WTC11 (cell line): ENCODE data around the gene TBKBP1. TPM values are rescaled to one million over a fixed set of nuclear protein-coding genes. Genes with fewer than 3 reads are reported as not detected.
A peak's percentile ranks its signal among the peaks of the same experiment; 100 is the strongest.

ENCODE experiments used
- ATAC-seq: fragments of 200-7000 bp; cut with Tn5 transposase; 2 replicates; pipeline ENCODE4 v1.10.0; 2021; ENCODE audit warnings: mild to moderate bottlenecking, moderate library complexity
- CTCF ChIA-PET: fragments of 300-600 bp; sonication (Branson Sonifier 250); formaldehyde crosslinking; loops from one replicate; lab custom pipeline; 2021; ENCODE audit warnings: antibody characterized with exemption; lab: Charles Lee
- POLR2A ChIA-PET: fragments of 350-600 bp; sonication (Branson Sonifier 250); formaldehyde crosslinking; loops from one replicate; lab custom pipeline; 2021; ENCODE audit warnings: antibody characterized with exemption; lab: Charles Lee
- DNase-seq: peaks from one replicate; pipeline ENCODE4 v3.0.0; 2021; ENCODE audit warnings: low spot score
- H3K27ac Mint-ChIP-seq: 2 replicates; pipeline ENCODE4 v1.8.0; 2021; ENCODE audit warnings: mixed read lengths
- H3K27me3 Mint-ChIP-seq: 2 replicates; pipeline ENCODE4 v1.8.0; 2021; ENCODE audit warnings: low read depth, mild to moderate bottlenecking, moderate library complexity, mixed read lengths
- H3K36me3 Mint-ChIP-seq: 2 replicates; pipeline ENCODE4 v1.8.0; 2021; ENCODE audit warnings: mixed read lengths
- H3K4me1 Mint-ChIP-seq: 2 replicates; pipeline ENCODE4 v1.8.0; 2022; ENCODE audit warnings: mixed read lengths
- H3K4me3 Mint-ChIP-seq: 2 replicates; pipeline ENCODE4 v1.8.0; 2021; ENCODE audit warnings: mild to moderate bottlenecking, moderate library complexity, mixed read lengths
- H3K9me3 Mint-ChIP-seq: 2 replicates; pipeline ENCODE4 v1.8.0; 2021; ENCODE audit warnings: mixed read lengths
- CREM ChIP-seq: sonication (generic); formaldehyde crosslinking; IDR thresholded peaks from 2 replicates; pipeline ENCODE4 v1.8.1; 2022; ENCODE audit warnings: mild to moderate bottlenecking, missing genetic modification reagents, moderate library complexity
- E2F4 ChIP-seq: sonication (generic); formaldehyde crosslinking; IDR thresholded peaks from 2 replicates; pipeline ENCODE4 v1.8.1; 2022; ENCODE audit warnings: low read depth, mild to moderate bottlenecking, moderate library complexity, missing genetic modification reagents, borderline replicate concordance
- ELF4 ChIP-seq: sonication (generic); formaldehyde crosslinking; IDR thresholded peaks from 2 replicates; pipeline ENCODE4 v1.8.1; 2022; ENCODE audit warnings: low read depth, mild to moderate bottlenecking, moderate library complexity, missing genetic modification reagents
- FOXJ3 ChIP-seq: sonication (generic); formaldehyde crosslinking; IDR thresholded peaks from 2 replicates; pipeline ENCODE4 v1.9.0; 2021; ENCODE audit warnings: missing genetic modification reagents, mild to moderate bottlenecking, borderline replicate concordance
- IRF1 ChIP-seq: sonication (generic); formaldehyde crosslinking; IDR thresholded peaks from 2 replicates; pipeline ENCODE4 v1.8.0; 2023; ENCODE audit warnings: missing genetic modification reagents
- NR2C2 ChIP-seq: sonication (generic); formaldehyde crosslinking; IDR thresholded peaks from 2 replicates; pipeline ENCODE4 v1.8.0; 2022; ENCODE audit warnings: mild to moderate bottlenecking, missing genetic modification reagents
- NR3C1 ChIP-seq: sonication (generic); formaldehyde crosslinking; conservative IDR thresholded peaks from 2 replicates; pipeline ENCODE4 v1.8.1; 2023; ENCODE audit warnings: low read depth, mild to moderate bottlenecking, missing genetic modification reagents
- RORB ChIP-seq: fragments of 250-450 bp; sonication (Bioruptor Pico); IDR thresholded peaks from 2 replicates; pipeline ENCODE4 v1.9.0; 2021; ENCODE audit warnings: mild to moderate bottlenecking
- SMAD3 ChIP-seq: sonication (generic); formaldehyde crosslinking; IDR thresholded peaks from 2 replicates; pipeline ENCODE4 v1.8.0; 2022; ENCODE audit warnings: missing genetic modification reagents, mild to moderate bottlenecking, borderline replicate concordance
- TP53 ChIP-seq: sonication (generic); formaldehyde crosslinking; IDR thresholded peaks from 2 replicates; pipeline ENCODE4 v1.8.1; 2023; ENCODE audit warnings: mild to moderate bottlenecking, missing genetic modification reagents
- USF2 ChIP-seq: sonication (generic); formaldehyde crosslinking; IDR thresholded peaks from 2 replicates; pipeline ENCODE4 v1.8.1; 2023; ENCODE audit warnings: mild to moderate bottlenecking, missing genetic modification reagents, moderate library complexity
- ZBTB21 ChIP-seq: sonication (generic); formaldehyde crosslinking; IDR thresholded peaks from 2 replicates; pipeline ENCODE4 v1.8.1; 2023; ENCODE audit warnings: mild to moderate bottlenecking, missing genetic modification reagents, borderline replicate concordance
- ZNF138 ChIP-seq: sonication (generic); formaldehyde crosslinking; conservative IDR thresholded peaks from 2 replicates; pipeline ENCODE4 v1.8.1; 2022; ENCODE audit warnings: mild to moderate bottlenecking, moderate library complexity, missing genetic modification reagents
- ZNF671 ChIP-seq: fragments of 250-450 bp; sonication (Bioruptor Pico); IDR thresholded peaks from 2 replicates; pipeline ENCODE4 v1.8.0; 2021; ENCODE audit warnings: mild to moderate bottlenecking
- total RNA-seq: library from RNA; stranded (reverse); gene quantifications from 3 replicates; pipeline ENCODE4 v1.2.3, GENCODE V29; 2021
- TF ChIP-seq, protein P1 (sequence below): sonication (generic); formaldehyde crosslinking; IDR thresholded peaks from 2 replicates; pipeline ENCODE4 v1.8.1; 2023; ENCODE audit warnings: mild to moderate bottlenecking, moderate library complexity, missing genetic modification reagents

Gene TBKBP1
- total RNA-seq, 1 experiment from 2014 or later = 17.4 TPM

- TF ChIP-seq SMAD3 (CRISPR knock-in tag) (no peak), ZNF138 (CRISPR knock-in tag) (no peak), IRF1 (CRISPR knock-in tag) (no peak)
Measured at GRCh38 chr17:47707884-47708283, 13.9 kb downstream of the TBKBP1 start (continued).

GRCh38 chr17:47708312-47708863, 14.4 kb downstream of the TBKBP1 start:
- Mint-ChIP-seq H3K4me3 (peak overlapping the region; percentile 63), H3K9me3 (no peaks in the 10 kb centered on the region), H3K36me3 (no peaks in the 10 kb centered on the region), H3K4me1 (peaks cover 6% of the 10 kb centered on the region), H3K27ac (no peak overlapping the region), H3K27me3 (peaks cover 30% of the 10 kb centered on the region)
- ATAC-seq (peak; percentile 50), DNase-seq (peak; percentile 44)
- no peak for TF ChIP-seq ELF4 (CRISPR knock-in tag)
- TF ChIP-seq NR2C2 (CRISPR knock-in tag) = no peak
- TF ChIP-seq E2F4 (CRISPR knock-in tag) = no peak
- no peak for TF ChIP-seq ZNF671 (CRISPR knock-in tag)
- no peak for TF ChIP-seq TP53 (CRISPR knock-in tag)
- CTCF ChIA-PET = interaction anchor here (0.5 to 3.5 kb wide), 8 partner anchors 10 to 82 kb away, joined by 3 to 37 read pairs (median 8); partner anchors contain the start of gene TBX21
- POLR2A ChIA-PET = no interaction called here

DNA sequence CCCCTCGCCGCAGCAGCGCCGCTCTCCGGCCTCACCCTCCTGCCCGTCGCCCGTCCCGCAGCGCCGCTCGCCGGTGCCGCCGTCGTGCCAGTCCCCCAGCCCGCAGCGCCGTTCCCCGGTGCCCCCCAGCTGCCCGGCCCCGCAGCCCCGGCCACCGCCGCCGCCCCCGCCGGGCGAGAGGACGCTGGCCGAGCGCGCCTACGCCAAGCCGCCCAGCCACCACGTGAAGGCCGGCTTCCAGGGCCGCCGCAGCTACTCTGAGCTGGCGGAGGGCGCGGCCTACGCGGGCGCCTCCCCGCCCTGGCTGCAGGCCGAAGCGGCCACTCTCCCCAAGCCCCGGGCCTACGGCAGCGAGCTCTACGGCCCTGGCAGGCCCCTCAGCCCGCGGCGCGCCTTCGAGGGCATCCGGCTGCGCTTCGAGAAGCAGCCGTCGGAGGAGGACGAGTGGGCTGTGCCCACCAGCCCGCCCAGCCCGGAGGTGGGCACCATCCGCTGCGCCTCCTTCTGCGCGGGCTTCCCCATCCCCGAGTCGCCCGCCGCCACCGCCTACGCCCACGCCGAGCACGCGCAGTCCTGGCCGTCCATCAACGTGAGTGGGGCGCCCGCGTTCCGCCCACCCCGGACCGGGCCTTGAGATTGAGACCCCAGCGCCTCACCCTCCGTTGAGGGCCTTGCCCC, 15.0 kb downstream of the TBKBP1 start:
- ChIA-PET POLR2A (interaction anchor here (1.2 kb wide), 1 partner anchor 10 kb away, joined by 3 read pairs; no protein-coding TSS in a partner anchor), CTCF (interaction anchor here (0.5 to 3.5 kb wide), 8 partner anchors 10 to 81 kb away, joined by 3 to 37 read pairs (median 8); partner anchors contain the start of gene TBX21)
- 0 out of 2 replicates have a peak, but pooled peaks have one; percentile 28 for TF ChIP-seq NR3C1 (CRISPR knock-in tag)
- TF ChIP-seq RORB (CRISPR knock-in tag) = no peak
- no peak for TF ChIP-seq FOXJ3
- TF ChIP-seq TP53 (CRISPR knock-in tag) = peak; percentile 32; the same call in 1 of the 2 replicates
- TF ChIP-seq, protein P1, sequence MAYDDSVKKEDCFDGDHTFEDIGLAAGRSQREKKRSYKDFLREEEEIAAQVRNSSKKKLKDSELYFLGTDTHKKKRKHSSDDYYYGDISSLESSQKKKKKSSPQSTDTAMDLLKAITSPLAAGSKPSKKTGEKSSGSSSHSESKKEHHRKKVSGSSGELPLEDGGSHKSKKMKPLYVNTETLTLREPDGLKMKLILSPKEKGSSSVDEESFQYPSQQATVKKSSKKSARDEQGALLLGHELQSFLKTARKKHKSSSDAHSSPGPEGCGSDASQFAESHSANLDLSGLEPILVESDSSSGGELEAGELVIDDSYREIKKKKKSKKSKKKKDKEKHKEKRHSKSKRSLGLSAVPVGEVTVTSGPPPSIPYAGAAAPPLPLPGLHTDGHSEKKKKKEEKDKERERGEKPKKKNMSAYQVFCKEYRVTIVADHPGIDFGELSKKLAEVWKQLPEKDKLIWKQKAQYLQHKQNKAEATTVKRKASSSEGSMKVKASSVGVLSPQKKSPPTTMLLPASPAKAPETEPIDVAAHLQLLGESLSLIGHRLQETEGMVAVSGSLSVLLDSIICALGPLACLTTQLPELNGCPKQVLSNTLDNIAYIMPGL (CRISPR knock-in tag) = 0 out of 2 replicates have a peak, but pooled peaks have one; percentile 45
- TF ChIP-seq CREM (CRISPR knock-in tag) = 0 out of 2 replicates have a peak, but pooled peaks have one; percentile 24
- TF ChIP-seq USF2 (CRISPR knock-in tag) = 0 out of 2 replicates have a peak, but pooled peaks have one; percentile 13
- peak; percentile 48; the same call in 1 of the 2 replicates for TF ChIP-seq ZBTB21 (CRISPR knock-in tag)
- Mint-ChIP-seq H3K27ac (no peak overlapping the region), H3K27me3 (peaks cover 34% of the 10 kb centered on the region), H3K36me3 (no peaks in the 10 kb centered on the region), H3K9me3 (no peaks in the 10 kb centered on the region), H3K4me3 (peak overlapping the region; percentile 43), H3K4me1 (peaks cover 9% of the 10 kb centered on the region)
- DNase-seq (peak; percentile 49), ATAC-seq (peak; percentile 81)
